ENCODE measurements around the gene TRIM9.

The TRIM9 gene

DNA sequence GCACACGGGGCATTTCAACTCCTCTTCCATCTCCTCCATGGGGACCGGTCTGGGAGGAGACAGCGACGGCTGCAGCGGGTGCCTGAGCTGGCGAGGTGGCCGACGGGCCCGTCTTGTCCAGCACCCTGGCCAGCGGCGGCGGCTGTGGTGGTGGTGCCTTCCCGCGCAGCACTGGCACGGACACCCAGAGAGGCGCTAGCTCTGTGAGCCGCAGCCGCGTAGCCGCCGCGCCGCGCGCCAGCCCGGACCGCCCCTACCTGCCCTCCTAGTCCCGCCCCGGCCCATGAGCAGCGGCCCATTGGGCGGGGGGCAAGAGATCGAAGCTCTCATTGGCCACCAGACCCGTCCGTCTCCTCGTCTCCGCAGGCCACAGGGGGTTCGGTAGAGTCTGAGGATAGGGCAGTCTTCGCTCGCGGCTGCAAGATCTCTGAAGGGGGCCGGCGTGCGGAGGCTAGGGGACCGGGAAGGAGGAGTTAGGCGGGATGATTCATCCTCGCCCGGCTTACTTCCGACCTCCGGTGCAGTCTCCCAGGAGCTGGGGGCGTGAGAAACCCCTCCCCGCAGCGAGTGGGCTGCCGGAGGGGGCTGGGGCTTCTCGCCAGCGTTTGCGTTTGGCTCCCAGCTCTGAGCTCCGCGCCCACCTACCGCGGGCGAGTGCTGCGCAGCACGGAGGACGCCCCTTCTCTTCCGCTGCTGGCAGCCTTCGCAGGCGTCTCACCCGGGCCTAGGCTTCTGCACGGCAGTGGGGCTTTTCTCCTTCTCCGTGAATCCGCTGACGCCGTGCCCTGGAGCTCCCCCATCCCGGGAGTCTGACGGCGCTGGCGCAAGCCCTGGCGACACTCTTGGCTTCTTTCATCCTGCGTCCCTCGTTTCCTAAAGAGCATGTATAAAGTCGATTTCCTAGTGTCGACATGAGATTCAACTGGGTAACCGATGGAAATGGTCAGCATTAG, at the start of gene TRIM9:
TRIM9 (minus strand) TSS at position 205 of the 953 bp plus-strand sequence; CDS start at position 39, 166 bp downstream.
- DNase-seq: peak; percentile 76 to 99 (median 97)

DNA sequence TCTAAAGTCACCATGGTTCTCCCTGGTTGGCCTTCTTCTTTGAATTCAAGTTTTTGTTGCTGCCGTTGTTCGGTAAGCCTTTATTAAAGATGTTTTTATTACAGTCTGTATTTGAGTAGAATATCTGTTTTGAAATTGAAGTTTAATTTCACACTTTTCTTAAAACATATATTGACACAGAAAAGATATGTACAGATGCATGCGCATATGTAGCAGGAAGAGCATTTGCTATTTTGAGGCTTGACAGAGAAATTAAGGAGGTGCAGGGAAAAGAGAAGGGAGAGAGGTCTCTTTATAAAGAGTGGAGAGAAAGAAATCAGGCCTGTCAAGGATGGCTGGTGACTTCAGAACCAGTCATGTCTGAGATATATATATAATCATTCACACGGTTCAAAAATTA, 46.0 kb upstream of the TRIM9 start:
- DNase-seq: no peak

DNA sequence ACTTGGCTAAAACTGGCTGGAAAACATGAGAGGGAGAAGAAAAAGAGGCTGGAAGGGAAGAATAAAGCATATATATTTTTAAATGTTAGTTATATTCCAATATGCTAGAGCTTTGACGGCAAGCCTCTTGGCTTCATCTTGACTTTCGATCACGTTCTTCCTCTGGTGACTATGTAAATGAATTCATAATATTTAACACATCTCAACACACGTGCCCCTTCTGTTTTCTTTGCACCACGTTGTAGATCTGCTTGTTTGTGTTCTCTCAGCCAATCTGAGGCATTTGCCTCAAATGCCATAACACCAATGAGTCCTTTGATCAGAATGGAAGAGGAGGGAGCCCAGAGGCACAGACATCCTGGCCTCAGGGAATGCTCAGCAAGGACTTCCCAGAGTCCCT, 45.4 kb upstream of the TRIM9 start:
- DNase-seq: no peak

- DNase-seq: peak in 2 of 58 donors; percentile 19 to 29
Observed at GRCh38 chr14:51139121-51139681, 44.3 kb upstream of the TRIM9 start.

DNA sequence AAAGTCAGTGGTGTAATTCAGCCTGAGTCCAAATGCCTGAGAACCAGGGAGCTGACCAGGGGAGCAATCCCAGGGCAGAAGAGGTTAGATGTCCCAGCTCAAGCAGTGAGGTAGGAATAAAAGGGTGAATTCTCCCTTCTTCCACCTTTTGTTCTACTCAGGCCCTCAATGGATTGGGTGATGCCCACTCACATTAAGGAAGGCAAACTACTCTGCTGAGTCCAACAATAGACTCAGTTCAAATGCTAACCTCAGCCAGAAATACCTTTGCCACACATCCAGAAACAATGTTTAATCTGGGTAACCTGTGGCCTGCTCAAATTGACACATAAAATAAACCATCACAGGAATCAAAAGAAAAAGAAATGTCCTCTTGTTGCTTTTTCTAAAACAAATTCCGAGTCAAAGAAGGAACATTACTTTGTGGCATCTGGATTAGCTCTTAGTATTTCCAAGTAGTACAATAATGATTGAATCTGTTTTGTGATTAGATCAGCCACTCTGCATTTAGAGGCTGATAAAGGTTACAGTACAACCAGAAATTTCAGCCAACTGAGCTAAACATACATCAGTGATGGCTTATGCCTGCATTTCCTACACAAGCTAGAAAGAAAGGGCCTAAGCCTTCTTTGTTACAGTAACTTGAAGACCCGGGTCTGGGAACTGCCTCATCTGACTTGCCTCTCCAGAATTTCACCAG, 43.6 kb upstream of the TRIM9 start:
- DNase-seq: no peak

- DNase-seq: no peak
Observed at GRCh38 chr14:51131516-51131915, 36.6 kb upstream of the TRIM9 start.

GRCh38 chr14:51129130-51129529, 34.2 kb upstream of the TRIM9 start:
- DNase-seq: no peak

- DNase-seq: no peak
Observed at GRCh38 chr14:51124029-51124428, 29.1 kb upstream of the TRIM9 start.

DNA sequence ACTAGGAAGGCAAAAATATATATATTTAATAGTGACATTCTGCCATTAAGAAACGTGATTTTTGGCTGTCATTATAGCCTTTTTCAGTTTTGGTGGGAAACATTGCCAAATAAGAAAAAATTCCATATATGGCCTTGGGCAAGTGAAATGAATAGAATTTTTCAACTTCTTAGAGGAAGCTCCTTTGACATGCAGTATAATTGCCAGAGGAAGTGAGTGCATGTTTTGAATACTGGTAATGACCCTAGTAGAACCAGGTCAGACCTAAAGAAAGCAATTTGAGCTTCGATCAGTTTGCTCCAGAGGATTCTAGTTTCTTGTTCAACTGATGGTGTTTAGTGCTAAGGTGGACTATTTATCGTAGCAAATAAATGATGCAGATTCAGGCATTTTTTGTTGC, 26.2 kb upstream of the TRIM9 start:
- DNase-seq: no peak

DNA sequence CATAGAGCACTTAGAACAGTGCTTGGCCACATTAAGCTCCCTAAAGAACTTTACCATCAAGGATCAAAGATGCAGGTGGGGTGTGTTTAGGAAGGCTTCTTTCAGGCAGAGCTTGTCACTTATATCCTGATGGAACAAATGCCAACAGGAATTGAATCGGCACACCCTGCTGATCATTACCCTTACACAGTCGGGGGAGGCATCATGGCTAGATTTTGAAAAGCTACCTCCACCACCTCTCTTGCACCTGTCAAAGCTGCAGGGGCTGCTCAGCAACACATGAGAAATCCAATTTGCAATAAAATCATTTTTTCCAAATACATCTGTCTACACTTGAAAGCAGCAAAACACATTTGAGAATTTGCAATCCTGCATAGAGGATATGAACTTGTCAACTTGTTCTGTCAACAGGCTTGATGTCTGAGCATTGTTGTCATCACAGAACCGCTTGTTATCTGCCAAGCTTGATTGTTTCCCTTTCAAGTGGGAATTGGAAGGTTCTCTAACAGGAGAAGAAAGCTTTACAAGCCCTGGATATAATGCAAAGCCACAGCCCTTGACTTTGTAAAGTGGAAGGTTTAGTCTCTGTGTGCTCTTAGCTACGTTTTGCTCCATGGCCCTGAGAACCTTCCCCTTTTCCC, 24.6 kb upstream of the TRIM9 start:
- no peak for DNase-seq

DNA sequence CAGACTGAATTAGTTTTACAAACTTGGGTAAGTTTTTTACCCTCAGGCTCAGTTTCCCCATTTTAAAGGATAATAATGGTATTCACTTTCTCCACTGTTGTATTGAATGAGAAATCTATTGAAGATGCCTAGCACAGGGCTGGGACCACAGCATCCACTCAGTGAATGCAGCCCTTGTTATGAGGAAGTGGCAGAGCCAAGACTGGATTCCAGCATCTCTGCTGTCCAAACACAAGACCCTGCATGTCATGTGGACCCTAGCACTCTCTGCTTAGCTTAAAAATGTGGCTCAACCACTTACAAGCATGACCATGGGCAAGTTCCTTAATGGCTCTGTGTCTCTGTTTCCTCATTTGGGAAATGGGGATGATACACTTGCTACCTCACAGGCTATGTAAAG, 24.1 kb upstream of the TRIM9 start:
- peak in 25 of 58 donors; percentile 1 to 50 (median 15) for DNase-seq

DNA sequence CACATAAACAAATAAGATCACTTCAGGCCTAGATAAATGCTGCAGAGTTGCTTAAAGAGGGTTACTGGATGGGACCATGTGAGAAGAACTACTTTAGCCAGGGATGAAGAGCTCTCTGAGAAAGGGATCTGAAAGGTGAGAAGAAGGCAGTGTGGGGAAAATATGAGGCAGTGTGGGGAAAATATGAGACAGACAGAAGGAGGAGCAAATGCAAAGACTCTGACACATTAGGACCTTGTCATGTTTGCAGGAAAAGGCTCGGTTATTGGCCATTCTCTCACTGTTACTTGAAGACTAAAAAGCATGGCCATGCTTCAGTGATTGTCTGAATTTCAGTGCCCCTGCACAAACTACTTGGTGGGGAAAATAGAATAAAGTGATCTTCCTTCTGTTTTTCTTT, 22.7 kb upstream of the TRIM9 start:
- no peak for DNase-seq

DNA sequence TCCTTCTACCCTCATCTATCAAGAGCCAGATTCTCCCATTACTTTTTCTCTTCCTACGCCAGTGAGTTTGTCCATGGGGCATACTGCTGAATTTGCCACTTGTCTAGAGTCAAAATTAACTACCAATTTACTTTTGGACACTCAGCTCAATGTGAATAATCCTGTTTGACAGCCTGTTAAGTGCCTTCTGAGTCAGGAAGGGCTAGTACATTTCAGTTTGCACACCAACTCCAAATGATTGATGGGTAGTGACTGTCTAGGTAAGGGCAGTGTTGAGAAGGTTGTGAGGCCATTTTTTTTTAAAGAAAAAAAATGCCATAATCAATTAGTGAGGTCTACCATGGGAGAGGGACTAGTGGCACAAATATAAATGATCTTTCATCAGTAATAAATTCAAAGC, 21.8 kb upstream of the TRIM9 start:
- no peak for DNase-seq

GRCh38 chr14:51109651-51110050, 14.7 kb upstream of the TRIM9 start:
- DNase-seq: no peak

DNA sequence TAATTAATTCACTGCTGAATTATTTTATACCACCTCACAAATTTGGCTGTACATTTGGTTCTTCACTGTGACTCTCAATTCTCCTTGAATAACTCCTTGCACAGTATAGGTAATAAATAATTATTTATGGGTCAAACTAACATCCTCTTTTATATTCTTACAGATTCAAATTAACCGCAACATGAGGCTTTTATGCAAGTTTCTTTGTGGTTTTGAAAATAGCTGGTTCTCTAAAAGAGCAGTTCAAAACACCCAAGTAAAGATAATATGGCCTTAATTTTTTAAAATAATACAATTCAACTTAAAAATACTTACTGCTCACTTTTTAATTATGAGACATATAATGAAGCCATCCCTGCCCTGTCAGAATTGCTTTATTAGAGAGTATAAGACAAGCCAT, 12.9 kb upstream of the TRIM9 start:
- no peak for DNase-seq

DNA sequence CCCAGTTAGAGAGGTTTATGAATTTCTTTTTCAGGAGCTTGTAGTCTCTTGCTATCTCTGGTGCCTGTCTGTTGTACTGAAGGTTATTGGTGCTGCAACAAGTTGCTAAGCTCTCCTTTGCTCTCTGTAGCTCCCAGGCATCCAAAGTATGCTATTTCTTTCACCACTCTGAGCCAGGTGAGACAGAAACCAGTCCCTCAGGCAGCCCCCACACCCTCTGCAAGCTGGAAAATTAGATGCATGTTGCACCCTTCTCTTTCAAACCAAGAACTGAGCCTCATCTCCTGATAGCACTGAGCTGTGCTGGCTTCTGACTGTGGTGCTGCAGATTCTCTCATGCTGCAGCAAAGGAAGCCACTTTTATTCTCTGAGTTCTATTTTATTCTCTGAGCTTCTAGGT, 9.6 kb upstream of the TRIM9 start:
- no peak for DNase-seq

DNA sequence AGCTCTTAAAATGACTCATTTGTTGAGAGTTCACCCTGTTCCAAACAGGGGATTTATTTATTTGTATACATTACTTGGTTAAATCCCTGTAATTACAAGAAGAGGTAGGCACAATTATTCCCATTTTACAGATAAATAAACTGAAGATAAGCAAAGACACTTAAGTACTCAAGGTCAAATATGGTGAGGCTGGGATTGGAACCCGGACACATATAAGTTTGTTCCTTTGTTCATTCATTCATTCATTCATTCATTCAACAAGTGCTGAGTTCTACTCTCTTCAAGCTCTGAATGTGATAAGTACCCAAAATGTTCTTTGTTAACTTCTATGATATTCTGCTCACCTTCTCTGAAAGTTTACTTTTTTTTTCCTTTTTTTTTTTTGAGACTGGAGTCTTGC, 2.4 kb upstream of the TRIM9 start:
- DNase-seq: no peak

GRCh38 chr14:51096870-51097269, 2.0 kb upstream of the TRIM9 start:
- no peak for DNase-seq

- DNase-seq: peak in 55 of 58 donors; percentile 31 to 86 (median 70)
Observed at GRCh38 chr14:51095854-51096823, 1.2 kb upstream of the TRIM9 start.

DNA sequence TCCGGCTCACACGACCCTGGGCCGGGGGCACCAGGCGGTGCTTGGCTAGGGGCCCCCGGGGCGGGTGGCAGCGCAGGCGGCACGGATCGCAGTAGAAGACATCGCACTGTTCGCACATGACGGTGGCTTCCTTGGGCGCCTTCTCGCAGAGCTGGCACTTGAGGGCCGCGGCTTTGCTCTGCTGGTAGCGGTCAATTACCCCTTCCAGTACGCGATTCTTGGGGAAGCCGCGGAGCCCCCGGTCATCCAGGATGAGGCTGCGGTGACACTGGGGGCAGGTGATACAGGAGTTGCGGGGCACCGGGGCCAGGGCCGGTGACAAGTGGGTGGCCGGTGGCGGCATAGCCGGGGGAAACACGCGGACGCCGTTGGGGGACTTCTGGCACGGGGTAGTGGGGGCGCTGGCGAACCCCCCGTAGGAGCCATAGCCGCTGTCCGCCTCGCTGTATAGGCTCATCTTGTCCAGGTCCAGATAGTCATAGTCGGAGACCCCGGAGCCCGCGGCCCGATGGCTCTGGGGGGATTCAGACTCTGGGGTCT, 553 bp downstream of the TRIM9 start:
- peak in 18 of 58 donors; percentile 16 to 66 (median 51) for DNase-seq

All from anterior cingulate cortex (tissue), 58 donors.